Esophagus squamous epithelium (tissue), 4 donors: ENCODE measurements around the gene PCDHB13.

Experiments used
- POLR2A ChIP-seq, 4 donors: fragments of 450-650 bp; IDR thresholded peaks; one replicate each; pipeline ENCODE4 v1.6.1; 2017; ENCODE audit warnings: antibody characterized with exemption in 4 of 4, mild to moderate bottlenecking in 4 of 4, moderate library complexity in 3 of 4
- TF ChIP-seq, protein P1 (sequence below), 6 experiments: fragments of 450-650 bp in 4 of 6; fragments of 200-600 bp in 2 of 6; sonication (generic) in 2 of 6; IDR thresholded peaks; one replicate each; pipeline ENCODE4 v1.5.1; 2016 to 2019; ENCODE audit warnings: antibody characterized with exemption in 6 of 6, mild to moderate bottlenecking in 4 of 6, moderate library complexity in 4 of 6

DNA sequence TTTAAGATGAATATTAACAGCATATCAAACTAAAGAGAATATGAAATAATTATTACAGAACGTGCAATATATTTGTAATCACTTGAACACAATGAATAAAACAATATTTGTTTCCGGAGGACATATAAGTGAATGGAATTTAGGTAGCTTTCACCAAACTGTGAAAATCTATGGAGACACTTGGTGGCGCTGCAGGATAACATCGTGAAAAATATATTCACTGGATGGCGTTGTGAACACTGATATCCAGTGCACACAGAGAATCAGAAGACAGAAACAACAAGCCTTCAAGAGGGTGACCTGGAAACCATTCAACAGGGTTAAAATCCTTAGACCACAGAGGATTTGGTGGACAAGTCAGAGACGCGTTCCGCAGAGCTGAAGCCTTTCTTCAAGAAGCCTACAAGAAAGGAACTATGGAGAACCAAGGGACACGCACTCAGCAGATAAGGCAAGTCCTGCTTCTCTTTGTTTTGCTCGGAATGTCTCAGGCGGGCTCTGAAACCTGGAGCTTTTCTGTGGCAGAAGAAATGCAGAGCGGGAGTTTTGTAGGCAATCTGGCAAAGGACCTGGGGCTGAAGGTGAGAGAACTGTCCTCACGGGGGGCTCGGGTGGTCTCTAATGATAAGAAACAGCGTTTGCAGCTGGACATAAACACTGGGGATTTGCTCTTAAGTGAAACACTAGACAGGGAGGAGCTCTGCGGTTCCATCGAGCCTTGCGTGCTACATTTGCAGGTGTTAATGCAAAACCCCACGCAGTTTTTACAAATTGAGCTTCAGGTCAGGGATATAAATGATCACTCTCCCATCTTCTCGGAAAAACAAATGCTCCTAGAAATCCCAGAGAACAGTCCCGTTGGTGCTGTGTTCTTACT, 14.1 kb upstream of the PCDHB13 start, which contains the start of gene PCDHB11:
- TF ChIP-seq POLR2A (IDR thresholded peaks at IDR 0.05), result no peak
- TF ChIP-seq, protein P1, sequence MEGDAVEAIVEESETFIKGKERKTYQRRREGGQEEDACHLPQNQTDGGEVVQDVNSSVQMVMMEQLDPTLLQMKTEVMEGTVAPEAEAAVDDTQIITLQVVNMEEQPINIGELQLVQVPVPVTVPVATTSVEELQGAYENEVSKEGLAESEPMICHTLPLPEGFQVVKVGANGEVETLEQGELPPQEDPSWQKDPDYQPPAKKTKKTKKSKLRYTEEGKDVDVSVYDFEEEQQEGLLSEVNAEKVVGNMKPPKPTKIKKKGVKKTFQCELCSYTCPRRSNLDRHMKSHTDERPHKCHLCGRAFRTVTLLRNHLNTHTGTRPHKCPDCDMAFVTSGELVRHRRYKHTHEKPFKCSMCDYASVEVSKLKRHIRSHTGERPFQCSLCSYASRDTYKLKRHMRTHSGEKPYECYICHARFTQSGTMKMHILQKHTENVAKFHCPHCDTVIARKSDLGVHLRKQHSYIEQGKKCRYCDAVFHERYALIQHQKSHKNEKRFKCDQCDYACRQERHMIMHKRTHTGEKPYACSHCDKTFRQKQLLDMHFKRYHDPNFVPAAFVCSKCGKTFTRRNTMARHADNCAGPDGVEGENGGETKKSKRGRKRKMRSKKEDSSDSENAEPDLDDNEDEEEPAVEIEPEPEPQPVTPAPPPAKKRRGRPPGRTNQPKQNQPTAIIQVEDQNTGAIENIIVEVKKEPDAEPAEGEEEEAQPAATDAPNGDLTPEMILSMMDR (IDR thresholded peaks at IDR 0.05), result peak in 1 of 6 experiments; percentile 17
